ENCODE measurements around the gene NPIPA1.
"Not testable (repeated sequence)": the region's sequence is repeated elsewhere in the genome, so short reads cannot be mapped to it uniquely, and the experiment has no call there.

NPIPA1 gene

GRCh38 chr16:14930971-14931370 is 6.3 kb upstream of the NPIPA1 start:
- H3K27ac ChIP-seq = not testable (repeated sequence)

DNA sequence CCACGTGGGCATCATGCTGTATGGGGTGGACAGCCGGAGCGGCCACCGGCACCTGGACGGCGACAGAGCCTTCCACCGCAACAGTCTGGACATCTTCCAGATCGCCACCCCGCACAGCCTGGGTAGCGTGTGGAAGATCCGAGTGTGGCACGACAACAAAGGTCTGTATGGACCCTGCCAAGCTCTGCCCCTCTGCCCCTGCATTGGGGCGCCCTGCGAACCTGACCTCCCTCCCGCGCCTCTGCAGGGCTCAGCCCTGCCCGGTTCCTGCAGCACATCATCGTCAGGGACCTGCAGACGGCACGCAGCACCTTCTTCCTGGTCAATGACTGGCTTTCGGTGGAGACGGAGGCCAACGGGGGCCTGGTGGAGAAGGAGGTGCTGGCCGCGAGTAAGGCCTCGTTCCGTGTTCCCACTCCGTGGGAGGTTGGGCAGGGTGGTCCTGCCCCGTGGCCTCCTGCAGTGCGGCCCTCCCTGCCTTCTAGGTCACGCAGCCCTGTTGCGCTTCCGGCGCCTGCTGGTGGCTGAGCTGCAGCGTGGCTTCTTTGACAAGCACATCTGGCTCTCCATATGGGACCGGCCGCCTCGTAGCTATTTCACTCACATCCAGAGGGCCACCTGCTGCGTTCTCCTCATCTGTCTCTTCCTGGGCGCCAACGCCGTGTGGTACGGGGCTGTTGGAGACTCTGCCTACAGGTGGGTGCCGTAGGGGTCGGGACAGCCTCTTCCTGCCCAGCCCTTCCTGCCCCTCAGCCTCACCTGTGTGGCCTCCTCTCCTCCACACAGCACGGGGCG is 4.5 kb upstream of the NPIPA1 start:
- not testable (repeated sequence) for H3K27ac ChIP-seq

- H3K27ac ChIP-seq = not testable (repeated sequence)
Observed at GRCh38 chr16:14937994-14938393, 751 bp downstream of the NPIPA1 start.

GRCh38 chr16:14942686-14943085 is 5.4 kb downstream of the NPIPA1 start:
- H3K27ac ChIP-seq = not testable (repeated sequence)

DNA sequence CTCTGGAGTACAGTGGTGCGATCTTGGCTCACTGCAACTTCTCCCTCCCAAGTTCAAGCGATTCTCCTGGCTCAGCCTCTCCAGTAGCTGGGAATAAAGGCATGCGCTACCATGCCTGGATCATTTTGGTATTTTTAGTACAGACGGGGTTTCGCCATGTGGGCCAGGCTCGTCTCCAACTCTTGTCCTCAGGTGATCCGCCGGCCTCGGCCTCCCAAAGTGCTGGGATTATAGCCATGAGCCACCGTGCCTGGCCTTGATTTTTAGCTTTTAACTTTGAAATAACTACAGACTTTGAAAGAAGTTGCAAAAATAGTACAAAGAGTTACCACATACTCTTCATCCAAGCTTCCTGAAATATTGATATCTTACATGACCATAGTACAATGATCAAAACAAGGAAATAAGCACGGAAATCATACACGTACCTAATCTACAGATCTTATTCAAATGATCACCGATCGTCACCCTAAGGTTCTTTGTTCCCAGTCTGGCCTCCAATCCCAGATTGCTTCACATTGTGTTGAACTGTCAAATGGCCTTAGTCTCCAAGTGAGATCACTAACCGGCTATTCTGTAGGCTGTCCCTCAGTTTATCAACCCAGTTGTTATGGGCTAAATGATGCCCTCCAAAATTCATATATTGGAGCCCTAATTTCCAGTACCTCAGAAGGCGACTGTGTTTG is 18.4 kb downstream of the NPIPA1 start:
- TF ChIP-seq ZFX (IDR thresholded peaks at IDR 0.05; ENCODE audit: borderline replicate concordance) = no peak
- TF ChIP-seq, protein P1, sequence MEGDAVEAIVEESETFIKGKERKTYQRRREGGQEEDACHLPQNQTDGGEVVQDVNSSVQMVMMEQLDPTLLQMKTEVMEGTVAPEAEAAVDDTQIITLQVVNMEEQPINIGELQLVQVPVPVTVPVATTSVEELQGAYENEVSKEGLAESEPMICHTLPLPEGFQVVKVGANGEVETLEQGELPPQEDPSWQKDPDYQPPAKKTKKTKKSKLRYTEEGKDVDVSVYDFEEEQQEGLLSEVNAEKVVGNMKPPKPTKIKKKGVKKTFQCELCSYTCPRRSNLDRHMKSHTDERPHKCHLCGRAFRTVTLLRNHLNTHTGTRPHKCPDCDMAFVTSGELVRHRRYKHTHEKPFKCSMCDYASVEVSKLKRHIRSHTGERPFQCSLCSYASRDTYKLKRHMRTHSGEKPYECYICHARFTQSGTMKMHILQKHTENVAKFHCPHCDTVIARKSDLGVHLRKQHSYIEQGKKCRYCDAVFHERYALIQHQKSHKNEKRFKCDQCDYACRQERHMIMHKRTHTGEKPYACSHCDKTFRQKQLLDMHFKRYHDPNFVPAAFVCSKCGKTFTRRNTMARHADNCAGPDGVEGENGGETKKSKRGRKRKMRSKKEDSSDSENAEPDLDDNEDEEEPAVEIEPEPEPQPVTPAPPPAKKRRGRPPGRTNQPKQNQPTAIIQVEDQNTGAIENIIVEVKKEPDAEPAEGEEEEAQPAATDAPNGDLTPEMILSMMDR (IDR thresholded peaks at IDR 0.05) = no peak
- no peak overlapping the region for H3K27ac ChIP-seq

- no peak overlapping the region for H3K27ac ChIP-seq
- TF ChIP-seq, protein P1 (IDR thresholded peaks at IDR 0.05) = no peak
- TF ChIP-seq ZFX (IDR thresholded peaks at IDR 0.05; ENCODE audit: borderline replicate concordance) = no peak
Observed at GRCh38 chr16:14957576-14958322, 20.5 kb downstream of the NPIPA1 start.

- no peak overlapping the region for H3K27ac ChIP-seq
- no peak for TF ChIP-seq ZFX (IDR thresholded peaks at IDR 0.05; ENCODE audit: borderline replicate concordance)
- TF ChIP-seq, protein P1 (IDR thresholded peaks at IDR 0.05) = no peak
Observed at GRCh38 chr16:14958323-14958600, 21.0 kb downstream of the NPIPA1 start.

- TF ChIP-seq ZFX (IDR thresholded peaks at IDR 0.05; ENCODE audit: borderline replicate concordance) = no peak
- TF ChIP-seq, protein P1 (IDR thresholded peaks at IDR 0.05) = no peak
- no peak overlapping the region for H3K27ac ChIP-seq
Observed at GRCh38 chr16:14958970-14959369, 21.7 kb downstream of the NPIPA1 start.

DNA sequence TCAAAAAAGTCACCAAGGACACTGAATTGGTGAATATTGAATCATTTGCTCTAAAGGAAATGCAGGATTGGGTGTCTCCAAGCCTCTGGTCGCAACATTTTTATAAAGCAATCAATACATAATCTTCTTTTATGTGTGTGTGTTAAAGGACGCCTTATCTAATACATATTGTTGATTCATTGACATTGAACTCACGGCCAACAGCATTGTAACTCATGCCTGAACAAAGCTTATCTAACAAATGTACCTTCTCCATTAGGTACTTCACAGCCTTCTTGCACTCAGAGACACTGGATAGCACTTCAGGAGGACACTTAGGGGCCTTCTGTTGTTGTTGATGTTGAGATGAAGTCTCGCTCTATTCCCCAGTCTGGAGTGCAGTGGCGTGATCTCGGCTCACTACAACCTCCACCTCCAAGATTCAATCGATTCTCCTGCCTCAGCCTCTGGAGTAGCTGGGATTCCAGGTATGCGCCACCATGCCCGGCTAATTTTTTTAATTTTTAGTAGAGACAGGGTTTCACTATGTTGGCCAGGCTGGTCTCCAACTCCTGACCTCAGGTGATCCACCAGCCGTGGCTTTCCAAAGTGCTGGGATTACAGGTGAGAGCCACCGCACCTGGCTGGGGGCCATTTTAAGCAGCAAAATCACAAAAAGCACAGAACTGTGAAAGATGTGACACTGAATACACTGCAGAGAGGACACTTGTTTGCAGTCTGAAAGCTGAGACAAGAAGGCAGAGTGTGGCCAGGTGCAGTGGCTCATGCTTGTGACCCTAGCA is 24.4 kb downstream of the NPIPA1 start:
- TF ChIP-seq, protein P1 (IDR thresholded peaks at IDR 0.05) = no peak
- TF ChIP-seq ZFX (IDR thresholded peaks at IDR 0.05; ENCODE audit: borderline replicate concordance) = no peak
- no peak overlapping the region for H3K27ac ChIP-seq
